Hepatocyte (in vitro differentiated cells): ENCODE measurements around the gene CCDC12. TPM values are rescaled to one million over a fixed set of nuclear protein-coding genes. Genes with fewer than 3 reads are reported as not detected.

Experiments used
- DNase-seq: peaks from one replicate; pipeline ENCODE4 v3.0.0-alpha.2; 2016; ENCODE audit warnings: low spot score
- H2AFZ ChIP-seq: fragments of 200-600 bp; sonication (generic); 2 replicates; pipeline ENCODE4 v1.6.0; 2016; ENCODE audit warnings: antibody characterized with exemption, mild to moderate bottlenecking
- H3K27ac ChIP-seq: fragments of 200-600 bp; sonication (generic); 2 replicates; pipeline ENCODE4 v1.5.1; 2016; ENCODE audit warnings: mild to moderate bottlenecking
- H3K27me3 ChIP-seq: fragments of 200-600 bp; sonication (generic); 2 replicates; pipeline ENCODE4 v1.6.1; 2016
- H3K36me3 ChIP-seq: fragments of 200-600 bp; sonication (generic); replicated peaks from 2 replicates; pipeline ENCODE4 v1.5.1; 2016; ENCODE audit warnings: low read depth; ENCODE audit not compliant: insufficient read depth
- H3K4me1 ChIP-seq: fragments of 200-600 bp; sonication (generic); 2 replicates; pipeline ENCODE4 v1.5.1; 2016; ENCODE audit warnings: mild to moderate bottlenecking, moderate library complexity; ENCODE audit not compliant: insufficient read depth
- H3K4me2 ChIP-seq: fragments of 200-600 bp; sonication (generic); 2 replicates; pipeline ENCODE4 v1.6.0; 2016
- H3K4me3 ChIP-seq: fragments of 200-600 bp; sonication (generic); 2 replicates; pipeline ENCODE4 v1.5.1; 2016; ENCODE audit warnings: mild to moderate bottlenecking
- H3K79me2 ChIP-seq: fragments of 200-600 bp; sonication (generic); 2 replicates; pipeline ENCODE4 v1.6.0; 2017; ENCODE audit warnings: mild to moderate bottlenecking
- H3K9me2 ChIP-seq: fragments of 200-600 bp; sonication (generic); replicated peaks from 2 replicates; pipeline ENCODE4 v1.6.0; 2017; ENCODE audit warnings: mild to moderate bottlenecking; ENCODE audit not compliant: insufficient read depth
- H3K9me3 ChIP-seq: fragments of 200-600 bp; sonication (generic); 2 replicates; pipeline ENCODE4 v1.5.1; 2016; ENCODE audit warnings: low read depth, mild to moderate bottlenecking
- H4K20me1 ChIP-seq: fragments of 200-600 bp; sonication (generic); 2 replicates; pipeline ENCODE4 v1.6.0; 2016; ENCODE audit warnings: mild to moderate bottlenecking; ENCODE audit not compliant: insufficient read depth, poor library complexity, severe bottlenecking
- EZH2 ChIP-seq: fragments of 200-600 bp; sonication (generic); IDR thresholded peaks from 2 replicates; pipeline ENCODE4 v1.6.1; 2016; ENCODE audit warnings: antibody characterized with exemption, mild to moderate bottlenecking, borderline replicate concordance
- EZH2phosphoT487 ChIP-seq: fragments of 200-600 bp; sonication (generic); IDR thresholded peaks from one replicate; pipeline ENCODE4 v1.6.1; 2018; ENCODE audit warnings: antibody characterized with exemption, mild to moderate bottlenecking, low read depth, moderate library complexity; ENCODE audit not compliant: unreplicated experiment, severe bottlenecking
- WGBS: methylation state at CpG from one replicate; pipeline ENCODE4 v1.1.6; 2016; ENCODE audit warnings: low lambda C conversion rate; ENCODE audit errors: missing lambda C conversion rate; 5-methylcytosine and 5-hydroxymethylcytosine counted together
- polyA plus RNA-seq: library from polyadenylated mRNA; unstranded; fragments of >200 nt; fragmentation: Nextera tagmentation; extraction: Ambion mirVana; gene quantifications from 2 replicates; pipeline ENCODE4 v1.2.1, GENCODE V29; 2016
- total RNA-seq: library from RNA; depleted of rRNA; stranded (reverse); fragments of >200 nt; gene quantifications from 2 replicates; pipeline ENCODE4 v1.2.3, GENCODE V29; 2014
- TF ChIP-seq, protein P1 (sequence below): fragments of 200-600 bp; sonication (generic); IDR thresholded peaks from 2 replicates; pipeline ENCODE4 v1.5.1; 2016; ENCODE audit warnings: antibody characterized with exemption, mild to moderate bottlenecking; ENCODE audit not compliant: poor library complexity

The CCDC12 gene
- total and polyA plus RNA-seq, 2 experiments from 2014 or later: 41.1 to 78.4 TPM

DNA sequence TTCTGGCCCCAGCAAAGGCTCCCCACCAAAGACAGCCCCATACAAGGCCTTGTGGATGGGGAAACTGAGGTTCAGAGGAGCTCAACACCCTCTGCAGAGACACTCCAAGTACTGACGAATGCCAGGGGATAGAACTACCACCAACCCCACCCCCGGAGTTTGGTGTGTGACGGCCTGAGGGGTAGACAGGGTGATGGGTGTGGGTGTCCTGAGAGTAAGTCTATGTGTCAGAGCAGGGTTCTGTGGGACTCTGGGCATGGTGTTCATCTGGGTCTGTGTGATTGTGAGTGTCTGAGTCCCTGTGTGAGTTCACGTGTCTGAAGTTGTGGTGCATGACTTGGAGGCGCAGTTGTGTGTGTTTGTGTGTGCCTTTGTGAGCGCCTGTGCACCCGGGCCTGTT, 91.6 kb downstream of the CCDC12 start:
- Histone ChIP-seq H2AFZ (no peak overlapping the region), H3K4me3 (no peak overlapping the region), H3K27ac (no peak overlapping the region), H3K9me2 (no peaks in the 10 kb centered on the region), H3K36me3 (no peaks in the 10 kb centered on the region), H3K9me3 (no peaks in the 10 kb centered on the region), H3K4me1 (peaks cover 8% of the 10 kb centered on the region), H3K4me2 (peak overlapping the region; percentile 98), H3K27me3 (peaks cover 36% of the 10 kb centered on the region), H3K79me2 (peaks cover 30% of the 10 kb centered on the region), H4K20me1 (peaks cover under 1% of the 10 kb centered on the region)
- no peak for DNase-seq
- 77% methylated on average over 7 of the region's 7 CpGs for WGBS
- TF ChIP-seq, protein P1, sequence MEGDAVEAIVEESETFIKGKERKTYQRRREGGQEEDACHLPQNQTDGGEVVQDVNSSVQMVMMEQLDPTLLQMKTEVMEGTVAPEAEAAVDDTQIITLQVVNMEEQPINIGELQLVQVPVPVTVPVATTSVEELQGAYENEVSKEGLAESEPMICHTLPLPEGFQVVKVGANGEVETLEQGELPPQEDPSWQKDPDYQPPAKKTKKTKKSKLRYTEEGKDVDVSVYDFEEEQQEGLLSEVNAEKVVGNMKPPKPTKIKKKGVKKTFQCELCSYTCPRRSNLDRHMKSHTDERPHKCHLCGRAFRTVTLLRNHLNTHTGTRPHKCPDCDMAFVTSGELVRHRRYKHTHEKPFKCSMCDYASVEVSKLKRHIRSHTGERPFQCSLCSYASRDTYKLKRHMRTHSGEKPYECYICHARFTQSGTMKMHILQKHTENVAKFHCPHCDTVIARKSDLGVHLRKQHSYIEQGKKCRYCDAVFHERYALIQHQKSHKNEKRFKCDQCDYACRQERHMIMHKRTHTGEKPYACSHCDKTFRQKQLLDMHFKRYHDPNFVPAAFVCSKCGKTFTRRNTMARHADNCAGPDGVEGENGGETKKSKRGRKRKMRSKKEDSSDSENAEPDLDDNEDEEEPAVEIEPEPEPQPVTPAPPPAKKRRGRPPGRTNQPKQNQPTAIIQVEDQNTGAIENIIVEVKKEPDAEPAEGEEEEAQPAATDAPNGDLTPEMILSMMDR: no peak
- TF ChIP-seq EZH2phosphoT487 (no peak), EZH2 (no peak)

- Histone ChIP-seq H2AFZ (no peak overlapping the region), H3K4me3 (no peak overlapping the region), H3K4me1 (peaks cover 5% of the 10 kb centered on the region), H3K9me2 (no peaks in the 10 kb centered on the region), H3K9me3 (no peaks in the 10 kb centered on the region), H3K79me2 (peaks cover 28% of the 10 kb centered on the region), H3K4me2 (peak overlapping the region; percentile 98), H3K27ac (no peak overlapping the region), H3K36me3 (no peaks in the 10 kb centered on the region), H3K27me3 (peaks cover 36% of the 10 kb centered on the region), H4K20me1 (no peaks in the 10 kb centered on the region)
- WGBS: 17% methylated on average over 5 of the region's 5 CpGs
- no peak for DNase-seq
- TF ChIP-seq, protein P1: no peak
- TF ChIP-seq EZH2 (no peak), EZH2phosphoT487 (no peak)
These were observed 92.1 kb downstream of the CCDC12 start for GRCh38 chr3:46884427-46884826.

- 24% methylated on average over 4 of the region's 4 CpGs for WGBS
- Histone ChIP-seq H3K4me3 (peak overlapping the region; percentile 77), H2AFZ (peak overlapping the region; percentile 39), H3K4me2 (peak overlapping the region; percentile 98), H3K36me3 (no peaks in the 10 kb centered on the region), H3K9me3 (no peaks in the 10 kb centered on the region), H3K9me2 (no peaks in the 10 kb centered on the region), H3K79me2 (peaks cover 22% of the 10 kb centered on the region), H4K20me1 (no peaks in the 10 kb centered on the region), H3K27ac (peak overlapping the region; percentile 52), H3K4me1 (peaks cover 11% of the 10 kb centered on the region), H3K27me3 (peaks cover 36% of the 10 kb centered on the region)
- DNase-seq: no peak
- TF ChIP-seq, protein P1: no peak
- TF ChIP-seq EZH2: no peak
- TF ChIP-seq EZH2phosphoT487: no peak
These were observed 92.7 kb downstream of the CCDC12 start for GRCh38 chr3:46883830-46884185.
